HL-60 (cell line): ENCODE results near the gene THRB.

Source experiments
- DNase-seq, 2 experiments: peaks; one replicate each; pipeline ENCODE4 v3.0.0-alpha.2; 2010 to 2020; ENCODE audit warnings: low read depth in 1 of 2, low spot score in 1 of 2
- H3K27ac ChIP-seq: fragments of 250-450 bp; sonication (Bioruptor Pico); replicated peaks from 2 replicates; pipeline ENCODE4 v1.5.1; 2020; ENCODE audit warnings: mild to moderate bottlenecking, moderate library complexity
- H3K27me3 ChIP-seq: fragments of 250-450 bp; sonication (Bioruptor Pico); 2 replicates; pipeline ENCODE4 v1.5.1; 2021; ENCODE audit warnings: mild to moderate bottlenecking, moderate library complexity; ENCODE audit not compliant: insufficient read depth, poor library complexity, severe bottlenecking
- H3K4me3 ChIP-seq: replicated peaks from 2 replicates; pipeline ENCODE4 v1.5.1; 2011; ENCODE audit warnings: mild to moderate bottlenecking, control low read depth, low read length; ENCODE audit not compliant: insufficient read depth
- CTCF ChIP-seq: IDR thresholded peaks from one replicate; pipeline ENCODE4 v1.5.1; 2011; ENCODE audit warnings: low read length, control low read depth, inconsistent platforms; ENCODE audit not compliant: insufficient read depth
- GABPA ChIP-seq: IDR thresholded peaks from 2 replicates; pipeline ENCODE4 v1.6.1; 2012; ENCODE audit warnings: low read depth
- POLR2AphosphoS5 ChIP-seq: IDR thresholded peaks from 2 replicates; pipeline ENCODE4 v1.6.1; 2012; ENCODE audit warnings: low read depth
- REST ChIP-seq: IDR thresholded peaks from 2 replicates; pipeline ENCODE4 v1.6.1; 2012; ENCODE audit warnings: low read depth; ENCODE audit not compliant: insufficient replicate concordance
- SPI1 ChIP-seq: IDR thresholded peaks from 2 replicates; pipeline ENCODE4 v1.6.1; 2012; ENCODE audit warnings: low read depth, mild to moderate bottlenecking, borderline replicate concordance

Gene THRB

GRCh38 chr3:24332092-24332491, 162.6 kb downstream of the THRB start:
- TF ChIP-seq GABPA (no peak), SPI1 (no peak), REST (no peak), POLR2AphosphoS5 (no peak), CTCF (no peak)
- H3K27ac ChIP-seq, result no peak overlapping the region
- no peak for DNase-seq
- H3K4me3 ChIP-seq, result no peak overlapping the region
- H3K27me3 ChIP-seq, result no peaks in the 10 kb centered on the region

GRCh38 chr3:24323272-24323671, 171.4 kb downstream of the THRB start:
- no peak for DNase-seq
- Histone ChIP-seq H3K4me3 (no peak overlapping the region), H3K27me3 (no peaks in the 10 kb centered on the region), H3K27ac (no peak overlapping the region)
- no peak for TF ChIP-seq REST
- no peak for TF ChIP-seq POLR2AphosphoS5
- no peak for TF ChIP-seq CTCF
- no peak for TF ChIP-seq GABPA
- TF ChIP-seq SPI1, result no peak

- DNase-seq, result no peak
- TF ChIP-seq REST (no peak), GABPA (no peak), SPI1 (no peak), POLR2AphosphoS5 (no peak), CTCF (no peak)
- Histone ChIP-seq H3K27ac (no peak overlapping the region), H3K4me3 (no peak overlapping the region), H3K27me3 (no peaks in the 10 kb centered on the region)
Observed at GRCh38 chr3:24320601-24321000, 174.0 kb downstream of the THRB start.
